ENCODE data around the gene PEX13.
A peak's percentile ranks its signal among the peaks of the same experiment; 100 is the strongest.
"Not testable (repeated sequence)": the region's sequence is repeated elsewhere in the genome, so short reads cannot be mapped to it uniquely, and the experiment has no call there.

Gene PEX13

GRCh38 chr2:61017556-61018317 is at the start of gene PEX13, which contains the start of gene PUS10:
TSS of gene PEX13 (plus strand) at chr2:61017720. CDS start at chr2:61017760, 40 bp downstream.
TSS of gene PUS10 (minus strand) at chr2:61018255. CDS start at chr2:61011890, 6,365 bp downstream.
- peak; percentile 43 to 72 (median 56) for DNase-seq (ENCODE audit: low read depth in 3 of 3)

GRCh38 chr2:60972889-60973656 is 44.4 kb upstream of the PEX13 start:
- DNase-seq (ENCODE audit: low read depth in 3 of 3), result no peak

- no peak for DNase-seq (ENCODE audit: low read depth in 3 of 3)
These were observed 43.8 kb upstream of the PEX13 start for GRCh38 chr2:60973705-60974104.

GRCh38 chr2:60974652-60975051 is 42.9 kb upstream of the PEX13 start:
- no peak for DNase-seq (ENCODE audit: low read depth in 3 of 3)

GRCh38 chr2:60976256-60976850 is 41.2 kb upstream of the PEX13 start:
- no peak for DNase-seq (ENCODE audit: low read depth in 3 of 3)

GRCh38 chr2:60976875-60977561 is 40.5 kb upstream of the PEX13 start:
- no peak for DNase-seq (ENCODE audit: low read depth in 3 of 3)

- DNase-seq (ENCODE audit: low read depth in 3 of 3), result peak in 1 of 3 donors; percentile 12
These were observed 40.0 kb upstream of the PEX13 start for GRCh38 chr2:60977562-60977895.

- DNase-seq (ENCODE audit: low read depth in 3 of 3), result no peak
These were observed 38.3 kb upstream of the PEX13 start for GRCh38 chr2:60979231-60979630.

- DNase-seq (ENCODE audit: low read depth in 3 of 3), result no peak
These were observed 37.3 kb upstream of the PEX13 start for GRCh38 chr2:60980071-60980815.

- not testable (repeated sequence) for DNase-seq (ENCODE audit: low read depth in 3 of 3)
These were observed 35.5 kb upstream of the PEX13 start for GRCh38 chr2:60982066-60982465.

GRCh38 chr2:60984720-60985119 is 32.8 kb upstream of the PEX13 start:
- no peak for DNase-seq (ENCODE audit: low read depth in 3 of 3)

- DNase-seq (ENCODE audit: low read depth in 3 of 3), result no peak
These were observed 30.5 kb upstream of the PEX13 start for GRCh38 chr2:60987041-60987440.

GRCh38 chr2:60987656-60988055 is 29.9 kb upstream of the PEX13 start:
- not testable (repeated sequence) for DNase-seq (ENCODE audit: low read depth in 3 of 3)

GRCh38 chr2:60989259-60989658 is 28.3 kb upstream of the PEX13 start:
- no peak for DNase-seq (ENCODE audit: low read depth in 3 of 3)

GRCh38 chr2:60991644-60992043 is 25.9 kb upstream of the PEX13 start:
- DNase-seq (ENCODE audit: low read depth in 3 of 3), result no peak

- DNase-seq (ENCODE audit: low read depth in 3 of 3), result no peak
These were observed 24.5 kb upstream of the PEX13 start for GRCh38 chr2:60992985-60993392.

- DNase-seq (ENCODE audit: low read depth in 3 of 3), result no peak
These were observed 23.4 kb upstream of the PEX13 start for GRCh38 chr2:60994131-60994530.

GRCh38 chr2:60998628-60999545 is 18.6 kb upstream of the PEX13 start:
- DNase-seq (ENCODE audit: low read depth in 3 of 3), result no peak

GRCh38 chr2:61005736-61006135 is 11.8 kb upstream of the PEX13 start:
- no peak for DNase-seq (ENCODE audit: low read depth in 3 of 3)

- no peak for DNase-seq (ENCODE audit: low read depth in 3 of 3)
These were observed 10.9 kb upstream of the PEX13 start for GRCh38 chr2:61006486-61007105.
